AG04449 (cell line): Measurements from ENCODE around the gene ENTPD8.
A peak's percentile ranks its signal among the peaks of the same experiment; 100 is the strongest.

Source experiments
- CTCF ChIA-PET: fragments of 350-600 bp; formaldehyde crosslinking; extraction: SDS; loops from one replicate; lab custom pipeline; 2021; ENCODE audit warnings: antibody characterized with exemption; lab: Yijun Ruan, JAX
- POLR2A ChIA-PET: fragments of 400-600, 350-600 bp; formaldehyde crosslinking; extraction: SDS; loops from one replicate; lab custom pipeline; 2020; ENCODE audit warnings: antibody characterized with exemption, inconsistent platforms; lab: Yijun Ruan, JAX
- DNase-seq: peaks from one replicate; pipeline ENCODE4 v3.0.0-alpha.2; 2010; ENCODE audit warnings: low read depth, low spot score
- H3K4me3 ChIP-seq: 2 replicates; pipeline ENCODE4 v1.5.1; 2011; ENCODE audit warnings: low read depth, mild to moderate bottlenecking, control low read depth, low read length
- TF ChIP-seq, protein P1 (sequence below): IDR thresholded peaks from one replicate; pipeline ENCODE4 v1.5.1; 2011; ENCODE audit warnings: mild to moderate bottlenecking, moderate library complexity, low read length, control low read depth, inconsistent platforms; ENCODE audit not compliant: insufficient read depth; ENCODE audit errors: missing control alignments

The ENTPD8 gene

DNA sequence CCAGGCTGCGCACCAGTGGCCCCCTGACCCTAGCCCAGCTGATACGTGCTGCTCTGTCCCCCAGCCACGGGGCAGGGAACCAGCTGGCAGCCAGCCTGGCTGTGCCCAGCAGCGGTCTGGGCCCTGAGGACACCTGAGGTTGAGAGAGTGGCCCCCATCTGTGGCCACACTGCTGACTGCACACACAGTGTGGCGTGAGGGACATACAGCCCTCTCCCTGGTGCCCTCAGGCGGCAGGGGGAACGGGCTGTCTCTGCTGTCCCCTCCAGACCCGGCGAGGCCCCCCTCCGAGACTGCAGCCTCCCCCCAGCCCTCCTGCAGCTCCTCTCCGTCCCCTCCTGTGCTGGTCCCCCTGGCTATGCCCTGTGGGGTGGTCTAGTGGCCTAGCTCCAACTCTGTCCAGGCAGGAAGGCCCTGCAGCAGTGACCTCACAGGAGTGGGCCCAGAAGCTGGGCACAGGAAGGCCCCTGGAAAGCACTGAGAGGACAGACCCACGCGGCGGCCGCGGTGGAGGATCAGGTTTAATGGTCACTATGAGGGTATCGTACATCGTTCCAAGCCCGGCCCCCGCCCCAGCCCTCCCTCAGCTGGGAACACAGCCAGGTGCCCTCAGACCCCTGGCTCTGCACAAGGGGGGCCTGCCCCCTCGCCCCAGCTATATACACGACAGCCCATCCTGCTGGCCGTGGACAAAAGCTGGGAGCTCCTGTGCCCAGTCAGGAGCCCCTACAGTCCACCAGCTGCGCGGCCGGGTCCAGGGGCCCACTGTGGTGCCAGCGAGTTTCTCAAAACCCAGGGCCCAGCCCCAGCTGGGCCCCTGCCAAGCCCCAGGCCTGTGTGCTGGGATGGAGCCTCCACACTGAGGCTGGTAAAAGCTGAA is 6.8 kb upstream of the ENTPD8 start:
- no peak overlapping the region for H3K4me3 ChIP-seq
- DNase-seq = no peak
- TF ChIP-seq, protein P1, sequence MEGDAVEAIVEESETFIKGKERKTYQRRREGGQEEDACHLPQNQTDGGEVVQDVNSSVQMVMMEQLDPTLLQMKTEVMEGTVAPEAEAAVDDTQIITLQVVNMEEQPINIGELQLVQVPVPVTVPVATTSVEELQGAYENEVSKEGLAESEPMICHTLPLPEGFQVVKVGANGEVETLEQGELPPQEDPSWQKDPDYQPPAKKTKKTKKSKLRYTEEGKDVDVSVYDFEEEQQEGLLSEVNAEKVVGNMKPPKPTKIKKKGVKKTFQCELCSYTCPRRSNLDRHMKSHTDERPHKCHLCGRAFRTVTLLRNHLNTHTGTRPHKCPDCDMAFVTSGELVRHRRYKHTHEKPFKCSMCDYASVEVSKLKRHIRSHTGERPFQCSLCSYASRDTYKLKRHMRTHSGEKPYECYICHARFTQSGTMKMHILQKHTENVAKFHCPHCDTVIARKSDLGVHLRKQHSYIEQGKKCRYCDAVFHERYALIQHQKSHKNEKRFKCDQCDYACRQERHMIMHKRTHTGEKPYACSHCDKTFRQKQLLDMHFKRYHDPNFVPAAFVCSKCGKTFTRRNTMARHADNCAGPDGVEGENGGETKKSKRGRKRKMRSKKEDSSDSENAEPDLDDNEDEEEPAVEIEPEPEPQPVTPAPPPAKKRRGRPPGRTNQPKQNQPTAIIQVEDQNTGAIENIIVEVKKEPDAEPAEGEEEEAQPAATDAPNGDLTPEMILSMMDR = no peak
- CTCF ChIA-PET = interaction anchor here (0.7 to 2.4 kb wide), 2 partner anchors 10 to 25 kb away, joined by 3 to 11 read pairs; partner anchors contain the start of genes EXD3 and NOXA1
- POLR2A ChIA-PET = interaction anchor here (1.2 kb wide), 1 partner anchor 11 kb away, joined by 4 read pairs; the partner anchor contains the start of gene NSMF

DNA sequence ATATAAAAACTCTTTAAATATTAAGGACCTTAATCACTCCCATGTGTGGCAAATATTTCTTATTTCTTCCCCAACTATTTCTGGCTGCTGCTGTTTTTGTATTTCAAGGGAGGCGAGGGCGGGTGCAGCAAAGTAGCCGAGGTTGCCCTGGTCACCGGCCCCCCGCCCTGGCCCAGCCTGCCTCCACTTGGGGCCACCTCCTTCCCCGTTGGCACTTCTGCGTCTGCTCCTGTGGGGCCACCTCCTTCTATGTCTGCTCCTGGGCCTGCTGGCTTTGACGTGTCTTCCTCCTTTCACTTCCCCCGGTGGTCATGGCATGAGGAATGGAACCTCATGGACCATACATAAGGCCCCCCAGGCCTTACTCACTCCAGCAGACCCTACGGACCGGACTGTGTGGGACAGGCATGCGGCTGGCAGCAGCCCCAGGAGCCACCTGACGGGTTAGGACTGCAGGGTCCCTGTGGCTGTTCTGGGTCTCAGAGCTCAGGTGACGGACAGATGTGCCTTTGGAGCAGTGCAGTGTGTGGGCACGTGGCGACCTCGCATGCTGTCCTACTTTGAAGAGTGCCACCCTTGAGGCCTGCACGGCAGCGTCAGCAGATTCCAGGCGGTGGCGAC is 5.8 kb upstream of the ENTPD8 start:
- CTCF ChIA-PET = interaction anchor here (0.7 to 2.4 kb wide), 9 partner anchors 8 to 160 kb away, joined by 3 to 12 read pairs (median 4); partner anchors contain the start of genes EXD3, NOXA1 and NRARP
- POLR2A ChIA-PET = interaction anchor here (0.7 kb wide), 1 partner anchor 22 kb away, joined by 3 read pairs; no protein-coding TSS in a partner anchor

DNA sequence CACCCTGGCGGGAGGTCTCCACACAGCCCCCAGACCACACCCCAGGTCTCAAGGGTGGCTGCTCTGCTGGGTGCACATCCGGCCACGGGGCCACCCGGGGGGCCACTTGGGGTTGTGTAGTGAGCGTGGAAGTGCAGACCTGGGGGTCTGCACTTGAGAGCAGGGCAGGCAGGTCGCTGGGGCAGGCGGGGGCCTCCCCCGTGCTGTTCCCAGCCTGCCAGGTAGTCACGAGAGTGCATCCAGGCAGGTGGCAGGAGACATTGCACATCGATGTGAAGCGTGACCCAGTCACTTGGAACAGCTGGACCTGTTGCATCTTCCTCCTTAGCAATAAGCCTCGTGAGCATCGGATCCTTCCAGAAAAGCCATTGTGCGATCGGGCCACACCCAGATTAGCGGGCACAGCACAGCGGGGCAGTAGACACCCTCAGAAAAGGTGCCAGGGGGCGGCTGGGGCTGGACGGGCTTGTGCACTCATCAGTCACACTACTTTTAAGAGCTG is 4.8 kb upstream of the ENTPD8 start:
- POLR2A ChIA-PET = interaction anchor here (0.7 to 0.9 kb wide), 2 partner anchors 14 to 21 kb away, joined by 3 to 4 read pairs; partner anchors contain the start of gene NSMF

More for the DNA sequence above, 5.8 kb upstream of the ENTPD8 start:
- TF ChIP-seq, protein P1 = no peak
- H3K4me3 ChIP-seq = no peak overlapping the region
- DNase-seq = no peak

DNA sequence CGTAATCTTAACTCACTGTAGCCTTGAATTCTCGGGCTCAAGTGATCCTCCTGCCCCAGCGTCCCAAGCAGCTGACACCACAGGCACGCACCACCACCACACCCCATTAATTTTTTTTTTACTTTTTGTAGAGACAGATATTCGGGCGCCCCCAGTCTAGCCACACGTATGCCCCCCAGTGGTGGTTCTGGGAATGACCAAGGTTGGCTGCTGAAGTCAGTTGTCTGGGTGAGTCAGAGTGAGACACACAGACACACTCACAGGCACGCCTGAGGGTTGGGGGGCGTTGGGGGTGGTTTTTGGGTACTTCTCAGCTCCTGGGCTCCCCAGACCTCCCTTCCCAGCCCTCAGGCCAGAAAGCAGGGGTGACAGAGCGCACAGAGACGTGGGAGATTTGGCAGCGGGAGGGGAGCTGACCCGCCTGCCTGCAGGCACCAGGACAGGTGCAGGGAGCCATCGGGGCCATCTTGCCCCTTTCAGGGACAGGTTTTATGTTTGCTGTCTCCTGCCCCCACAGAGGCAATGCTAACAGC is 4.2 kb upstream of the ENTPD8 start:
- TF ChIP-seq, protein P1 = peak; percentile 78
- ChIA-PET CTCF (interaction anchor here (0.8 to 3.3 kb wide), 17 partner anchors 9 to 168 kb away, joined by 3 to 14 read pairs (median 6); partner anchors contain the start of genes EXD3, NOXA1, NRARP and TOR4A), POLR2A (interaction anchor here (0.9 kb wide), 1 partner anchor 14 kb away, joined by 4 read pairs; the partner anchor contains the start of gene NSMF)
- no peak for DNase-seq
- no peak overlapping the region for H3K4me3 ChIP-seq

More for the DNA sequence above, 4.8 kb upstream of the ENTPD8 start:
- CTCF ChIA-PET = interaction anchor here (0.7 to 3.3 kb wide), 17 partner anchors 8 to 159 kb away, joined by 3 to 14 read pairs (median 5); partner anchors contain the start of genes EXD3, NOXA1 and NRARP
- no peak overlapping the region for H3K4me3 ChIP-seq
- no peak for DNase-seq
- TF ChIP-seq, protein P1 = no peak

DNA sequence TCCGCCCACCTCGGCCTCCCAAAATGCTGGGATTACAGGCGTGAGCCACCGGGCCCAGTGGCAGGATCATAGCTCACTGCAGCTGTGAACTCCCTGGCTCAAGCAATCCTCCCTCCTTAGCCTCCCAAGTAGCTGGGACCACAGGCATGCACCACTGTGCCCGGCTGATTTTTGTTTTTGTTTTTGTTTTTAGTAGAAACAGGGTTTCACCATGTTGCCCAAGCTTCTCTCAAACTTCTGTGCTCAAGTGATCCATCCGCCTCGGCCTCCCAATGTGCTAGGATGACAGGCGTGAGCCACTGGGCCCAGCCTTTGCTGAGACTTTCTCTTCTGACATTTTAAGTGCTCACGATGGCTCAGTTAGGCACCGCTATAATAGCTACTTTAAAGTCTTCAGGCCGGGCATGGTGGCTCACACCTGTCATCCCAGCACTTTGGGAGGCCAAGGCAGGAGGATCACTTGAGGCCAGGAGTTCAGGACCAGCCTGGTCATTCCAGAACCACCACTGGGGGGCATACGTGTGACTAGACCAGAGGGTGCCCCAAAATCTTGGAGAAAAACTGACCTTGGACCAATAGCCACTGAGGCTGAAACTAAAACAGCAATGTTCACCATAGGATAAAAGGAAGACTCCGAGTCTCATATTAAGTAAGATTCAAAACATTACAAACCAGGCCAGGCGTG is 3.1 kb upstream of the ENTPD8 start:
- DNase-seq = no peak
- CTCF ChIA-PET = interaction anchor here (0.7 to 3.3 kb wide), 19 partner anchors 7 to 167 kb away, joined by 3 to 27 read pairs (median 5); partner anchors contain the start of genes EXD3, NOXA1, NRARP and NSMF
- no peak overlapping the region for H3K4me3 ChIP-seq
- TF ChIP-seq, protein P1 = no peak
- POLR2A ChIA-PET = no interaction called here
